HUES6 (cell line): ENCODE measurements around the gene LDLRAD3.
A peak's percentile ranks its signal among the peaks of the same experiment; 100 is the strongest.

ENCODE experiments used
- H3K27ac ChIP-seq: 2 replicates; pipeline ENCODE4 v1.7.0; 2013; ENCODE audit warnings: low read depth, mild to moderate bottlenecking, low read length, inconsistent platforms
- H3K27me3 ChIP-seq: 2 replicates; pipeline ENCODE4 v1.6.1; 2013; ENCODE audit warnings: low read length; ENCODE audit not compliant: control insufficient read depth, insufficient read depth
- H3K36me3 ChIP-seq: 2 replicates; pipeline ENCODE4 v1.6.1; 2013; ENCODE audit warnings: low read length; ENCODE audit not compliant: control insufficient read depth, insufficient read depth
- H3K4me1 ChIP-seq: 2 replicates; pipeline ENCODE4 v1.6.1; 2013; ENCODE audit warnings: low read length; ENCODE audit not compliant: control insufficient read depth, insufficient read depth
- H3K4me3 ChIP-seq: 2 replicates; pipeline ENCODE4 v1.5.1; 2013; ENCODE audit warnings: low read depth, low read length
- H3K9ac ChIP-seq: one replicate; pipeline ENCODE4 v1.6.1; 2013; ENCODE audit warnings: mild to moderate bottlenecking, low read length
- H3K9me3 ChIP-seq: 2 replicates; pipeline ENCODE4 v1.6.1; 2013; ENCODE audit warnings: low read depth, low read length; ENCODE audit not compliant: control insufficient read depth, insufficient read depth

Gene LDLRAD3

GRCh38 chr11:36135076-36135475 lies 191.2 kb downstream of the LDLRAD3 start:
- H3K27me3 ChIP-seq = no peaks in the 10 kb centered on the region
- H3K36me3 ChIP-seq = no peaks in the 10 kb centered on the region
- H3K9ac ChIP-seq = no peak overlapping the region
- no peaks in the 10 kb centered on the region for H3K9me3 ChIP-seq
- H3K4me1 ChIP-seq = peaks cover 8% of the 10 kb centered on the region; the same call in 1 of the 2 replicates
- H3K4me3 ChIP-seq = no peak overlapping the region
- no peak overlapping the region for H3K27ac ChIP-seq

- Histone ChIP-seq H3K9ac (no peak overlapping the region), H3K27me3 (no peaks in the 10 kb centered on the region), H3K4me3 (no peak overlapping the region), H3K4me1 (peaks cover 25% of the 10 kb centered on the region), H3K27ac (no peak overlapping the region), H3K36me3 (peaks cover 9% of the 10 kb centered on the region; the same call in 1 of the 2 replicates), H3K9me3 (peaks cover 9% of the 10 kb centered on the region)
Measured at GRCh38 chr11:36139767-36140166, 195.9 kb downstream of the LDLRAD3 start.

- Histone ChIP-seq H3K4me3 (no peak overlapping the region), H3K27ac (no peak overlapping the region), H3K27me3 (no peaks in the 10 kb centered on the region), H3K9ac (no peak overlapping the region), H3K36me3 (peaks cover 9% of the 10 kb centered on the region; the same call in 1 of the 2 replicates), H3K4me1 (peaks cover 30% of the 10 kb centered on the region), H3K9me3 (peaks cover 9% of the 10 kb centered on the region)
Measured at GRCh38 chr11:36141196-36141953, 197.5 kb downstream of the LDLRAD3 start.

GRCh38 chr11:36141956-36142355 lies 198.1 kb downstream of the LDLRAD3 start:
- no peak overlapping the region for H3K27ac ChIP-seq
- H3K4me1 ChIP-seq = peaks cover 30% of the 10 kb centered on the region
- H3K4me3 ChIP-seq = no peak overlapping the region
- peaks cover 9% of the 10 kb centered on the region for H3K9me3 ChIP-seq
- no peak overlapping the region for H3K9ac ChIP-seq
- H3K36me3 ChIP-seq = peaks cover 9% of the 10 kb centered on the region; the same call in 1 of the 2 replicates
- H3K27me3 ChIP-seq = no peaks in the 10 kb centered on the region

DNA sequence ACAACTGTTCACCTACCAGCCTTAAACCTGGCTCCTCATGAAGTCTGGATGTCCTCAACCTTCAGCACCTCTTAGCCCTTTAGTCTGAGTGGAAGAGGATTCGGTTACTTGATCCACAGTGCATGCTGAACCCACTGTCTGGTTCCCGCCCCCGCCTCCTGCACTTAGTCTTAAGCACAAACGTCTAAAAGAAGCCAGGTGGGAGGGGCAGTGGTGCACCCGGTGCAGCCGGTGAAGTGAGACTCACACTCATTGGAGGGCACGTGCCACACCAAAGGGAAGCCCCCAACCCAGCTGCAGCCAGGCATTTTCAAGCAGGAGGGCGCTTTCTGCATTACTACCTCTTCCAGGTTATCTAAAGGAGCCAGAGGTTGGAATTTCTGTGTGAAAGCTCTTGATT lies 198.6 kb downstream of the LDLRAD3 start:
- Histone ChIP-seq H3K4me3 (no peak overlapping the region), H3K4me1 (peaks cover 30% of the 10 kb centered on the region), H3K9ac (no peak overlapping the region), H3K27me3 (no peaks in the 10 kb centered on the region), H3K36me3 (peaks cover 9% of the 10 kb centered on the region; the same call in 1 of the 2 replicates), H3K9me3 (peaks cover 9% of the 10 kb centered on the region), H3K27ac (no peak overlapping the region)

GRCh38 chr11:36142879-36143278 lies 199.0 kb downstream of the LDLRAD3 start:
- Histone ChIP-seq H3K36me3 (peaks cover 9% of the 10 kb centered on the region; the same call in 1 of the 2 replicates), H3K4me1 (peaks cover 30% of the 10 kb centered on the region), H3K27me3 (no peaks in the 10 kb centered on the region), H3K4me3 (no peak overlapping the region), H3K9me3 (peaks cover 9% of the 10 kb centered on the region), H3K9ac (no peak overlapping the region), H3K27ac (no peak overlapping the region)

DNA sequence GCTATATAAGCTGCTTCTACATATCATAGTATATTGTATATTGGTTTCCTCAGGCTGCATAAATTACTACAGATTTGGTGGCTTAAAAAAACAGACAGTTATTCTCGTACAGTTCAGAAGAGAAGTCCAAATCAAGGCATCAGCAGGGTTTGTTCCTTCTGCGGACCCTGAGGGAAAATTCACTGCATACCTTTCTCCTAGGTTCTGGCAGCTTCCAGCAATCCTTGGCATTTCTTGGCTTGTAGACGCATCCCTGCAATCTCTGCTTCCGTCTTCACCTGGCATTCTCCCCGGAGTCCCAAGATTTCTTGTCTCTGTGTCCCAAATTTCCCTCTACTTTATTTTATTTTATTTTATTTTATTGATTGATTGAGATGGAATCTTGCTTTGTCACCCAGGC lies 202.6 kb downstream of the LDLRAD3 start:
- Histone ChIP-seq H3K9me3 (peaks cover 9% of the 10 kb centered on the region), H3K9ac (no peak overlapping the region), H3K27ac (no peak overlapping the region), H3K27me3 (no peaks in the 10 kb centered on the region), H3K4me1 (peaks cover 34% of the 10 kb centered on the region), H3K36me3 (peaks cover 9% of the 10 kb centered on the region; the same call in 1 of the 2 replicates), H3K4me3 (no peak overlapping the region)

- Histone ChIP-seq H3K27ac (no peak overlapping the region), H3K9ac (no peak overlapping the region), H3K4me1 (peaks cover 23% of the 10 kb centered on the region), H3K9me3 (peaks cover 9% of the 10 kb centered on the region), H3K27me3 (no peaks in the 10 kb centered on the region), H3K36me3 (peaks cover 9% of the 10 kb centered on the region; the same call in 1 of the 2 replicates), H3K4me3 (no peak overlapping the region)
Measured at GRCh38 chr11:36147491-36147890, 203.6 kb downstream of the LDLRAD3 start.

GRCh38 chr11:36148701-36149100 lies 204.8 kb downstream of the LDLRAD3 start:
- H3K27me3 ChIP-seq = no peaks in the 10 kb centered on the region
- peaks cover 26% of the 10 kb centered on the region for H3K4me1 ChIP-seq
- H3K9ac ChIP-seq = no peak overlapping the region
- H3K4me3 ChIP-seq = no peak overlapping the region
- H3K36me3 ChIP-seq = no peaks in the 10 kb centered on the region
- H3K27ac ChIP-seq = no peak overlapping the region
- H3K9me3 ChIP-seq = no peaks in the 10 kb centered on the region

DNA sequence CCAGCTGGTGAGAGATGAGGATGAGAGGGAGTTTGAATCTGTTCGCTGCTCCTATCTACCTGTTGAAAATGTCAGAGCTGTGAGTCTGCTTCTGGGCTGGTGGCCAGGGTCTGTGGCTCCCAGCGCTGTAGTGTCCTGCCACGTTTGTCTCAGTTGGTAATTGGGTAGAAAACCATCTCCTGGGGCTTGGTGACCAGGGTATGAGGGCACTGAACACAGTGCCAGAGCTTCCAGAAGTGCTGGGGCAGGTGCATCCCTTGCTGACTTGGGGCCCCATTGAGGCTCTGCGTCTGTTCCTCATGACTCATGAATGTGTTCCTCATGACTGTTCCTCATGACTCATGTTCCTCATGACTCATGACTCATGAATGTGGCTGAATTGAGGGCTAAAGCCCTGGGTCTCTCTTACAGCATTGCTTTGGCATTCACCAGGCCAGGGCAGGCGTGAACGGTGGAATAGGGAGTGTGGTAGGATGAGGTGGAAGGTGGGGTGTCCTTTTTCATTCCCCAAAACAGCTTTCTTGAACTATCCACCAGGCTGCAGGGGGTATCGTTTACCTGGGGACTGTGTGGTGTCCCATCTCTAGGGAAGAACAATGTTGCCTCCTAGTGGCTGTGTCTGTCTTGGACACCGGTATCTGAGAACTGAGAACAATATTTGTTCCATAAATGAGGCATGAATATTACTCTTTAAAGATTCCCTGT lies 205.8 kb downstream of the LDLRAD3 start:
- Histone ChIP-seq H3K27me3 (no peaks in the 10 kb centered on the region), H3K9me3 (no peaks in the 10 kb centered on the region), H3K4me1 (peaks cover 27% of the 10 kb centered on the region), H3K4me3 (no peak overlapping the region), H3K9ac (peak overlapping the region; percentile 50), H3K27ac (peak overlapping the region; percentile 48; the same call in 1 of the 2 replicates), H3K36me3 (no peaks in the 10 kb centered on the region)

GRCh38 chr11:36150986-36151385 lies 207.1 kb downstream of the LDLRAD3 start:
- no peaks in the 10 kb centered on the region for H3K9me3 ChIP-seq
- no peak overlapping the region for H3K27ac ChIP-seq
- H3K9ac ChIP-seq = no peak overlapping the region
- no peaks in the 10 kb centered on the region for H3K36me3 ChIP-seq
- no peak overlapping the region for H3K4me3 ChIP-seq
- no peaks in the 10 kb centered on the region for H3K27me3 ChIP-seq
- peaks cover 30% of the 10 kb centered on the region for H3K4me1 ChIP-seq
